Measurements from ENCODE around the gene GALNT14. TPM values are rescaled to one million over a fixed set of nuclear protein-coding genes. Genes with fewer than 3 reads are reported as not detected.

GALNT14 gene
- total and polyA plus RNA-seq, 9 of the 15 experiments (the other 6 are each of a cell fraction or from before 2014, with no cell fraction given) = 0.11 TPM; not detected in 8

DNA sequence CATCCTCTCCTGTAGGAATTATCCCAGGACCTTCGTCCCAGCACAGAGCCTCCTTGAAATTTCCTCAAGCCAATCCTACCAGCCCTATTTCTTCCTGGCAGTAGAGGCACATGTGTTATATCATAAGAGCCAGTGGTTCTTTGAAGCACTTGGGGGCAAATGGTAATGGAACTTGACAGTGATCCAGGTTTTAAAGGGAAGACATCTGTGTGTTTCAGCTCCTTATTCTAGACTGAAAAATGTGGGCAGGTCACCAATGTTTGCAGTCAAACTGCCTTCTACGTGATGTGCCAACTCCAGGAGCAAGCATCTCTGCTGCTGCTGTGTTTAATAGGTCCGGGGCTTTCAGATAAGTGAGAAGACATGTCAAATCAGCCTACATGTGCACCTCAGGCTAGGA, 157.1 kb downstream of the GALNT14 start:
- 1% methylated on average over 3 of the region's 3 CpGs for WGBS (ENCODE audit: insufficient coverage, low coverage, missing lambda C conversion rate)
- Histone ChIP-seq H3K36me3 (ENCODE audit: control insufficient read depth, insufficient read depth, low read length) (no peaks in the 10 kb centered on the region), H3K79me2 (ENCODE audit: control insufficient read depth, insufficient read depth, low read length) (no peaks in the 10 kb centered on the region), H3K4me1 (replicated peaks in 1 of 2; ENCODE audit: control insufficient read depth in 2 of 2, insufficient read depth in 2 of 2, low read length in 2 of 2) (no peaks in the 10 kb centered on the region), H2AFZ (ENCODE audit: low read depth, low read length) (no peak overlapping the region), H4K20me1 (replicated peaks; ENCODE audit: control insufficient read depth, insufficient read depth, low read length) (no peaks in the 10 kb centered on the region), H3K9me3 (replicated peaks; ENCODE audit: control insufficient read depth, insufficient read depth, low read depth, low read length) (no peaks in the 10 kb centered on the region), H3K4me3 (no peak overlapping the region), H3K9ac (ENCODE audit: insufficient read depth in 1 of 2, low read depth in 2 of 2, low read length in 2 of 2) (no peak overlapping the region), H3K27ac (ENCODE audit: extremely low read depth, low read depth, low read length) (no peak overlapping the region), H3K4me2 (ENCODE audit: insufficient read depth, low read length) (no peak overlapping the region), H3K27me3 (ENCODE audit: control insufficient read depth in 2 of 2, insufficient read depth in 2 of 2, low read length in 2 of 2) (peaks cover 0 to 28% of the 10 kb centered on the region in 2 experiments; a peak in 2 of 5 replicates), H3K9me1 (ENCODE audit: control insufficient read depth, insufficient read depth, low read length) (no peaks in the 10 kb centered on the region)
- intact Hi-C loops (cut with micrococcal nuclease) = no loop called here
- FAIRE-seq (no peak), DNase-seq (ENCODE audit: extremely low read depth in 1 of 4, low spot score in 3 of 4) (no peak), ATAC-seq (no peak)
- no TSS peak for BruUV-seq (replicated peaks)
- ChIA-PET POLR2A (no interaction called here), CTCF (ENCODE audit: low intra/inter-chr PET ratio) (no interaction called here)
- in situ Hi-C loops (cut with MboI) = no loop called here
- TF ChIP-seq, protein P1, sequence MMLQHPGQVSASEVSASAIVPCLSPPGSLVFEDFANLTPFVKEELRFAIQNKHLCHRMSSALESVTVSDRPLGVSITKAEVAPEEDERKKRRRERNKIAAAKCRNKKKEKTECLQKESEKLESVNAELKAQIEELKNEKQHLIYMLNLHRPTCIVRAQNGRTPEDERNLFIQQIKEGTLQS (IDR thresholded peaks at IDR 0.05) = no peak
- TF ChIP-seq, protein P1 (CRISPR knock-in tag; conservative IDR thresholded peaks at IDR 0.05) = no peak
- TF ChIP-seq, protein P2, sequence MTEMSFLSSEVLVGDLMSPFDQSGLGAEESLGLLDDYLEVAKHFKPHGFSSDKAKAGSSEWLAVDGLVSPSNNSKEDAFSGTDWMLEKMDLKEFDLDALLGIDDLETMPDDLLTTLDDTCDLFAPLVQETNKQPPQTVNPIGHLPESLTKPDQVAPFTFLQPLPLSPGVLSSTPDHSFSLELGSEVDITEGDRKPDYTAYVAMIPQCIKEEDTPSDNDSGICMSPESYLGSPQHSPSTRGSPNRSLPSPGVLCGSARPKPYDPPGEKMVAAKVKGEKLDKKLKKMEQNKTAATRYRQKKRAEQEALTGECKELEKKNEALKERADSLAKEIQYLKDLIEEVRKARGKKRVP (CRISPR knock-in tag; IDR thresholded peaks at IDR 0.05) = no peak
- TF ChIP-seq ZNF140 (CRISPR knock-in tag; IDR thresholded peaks at IDR 0.05) (no peak), ZNF699 (CRISPR knock-in tag; IDR thresholded peaks at IDR 0.05; ENCODE audit: insufficient replicate concordance) (no peak), RFX7 (CRISPR knock-in tag; IDR thresholded peaks at IDR 0.05) (no peak), NRF1 (conservative IDR thresholded peaks at IDR 0.05 in 1 of 2, IDR thresholded peaks at IDR 0.05 in 1 of 2) (no peak), ZNF263 (CRISPR knock-in tag; IDR thresholded peaks at IDR 0.05; ENCODE audit: borderline replicate concordance) (no peak), SMAD1 (IDR thresholded peaks at IDR 0.05; ENCODE audit: low read depth, low read length, partially characterized antibody) (no peak), NCOA2 (IDR thresholded peaks at IDR 0.05; ENCODE audit: partially characterized antibody in 2 of 2) (no peak), TFAM (CRISPR knock-in tag; conservative IDR thresholded peaks at IDR 0.05) (no peak), POLR2AphosphoS2 (IDR thresholded peaks at IDR 0.05; ENCODE audit: low read length) (no peak), RBBP5 (IDR thresholded peaks at IDR 0.05; ENCODE audit: borderline replicate concordance, insufficient read depth, low read length, poor library complexity, severe bottlenecking) (no peak), EHMT2 (IDR thresholded peaks at IDR 0.05) (no peak), ZNF3 (CRISPR knock-in tag; IDR thresholded peaks at IDR 0.05) (no peak), STAT5A (IDR thresholded peaks at IDR 0.05; ENCODE audit: borderline replicate concordance, low read length) (no peak), TARDBP (IDR thresholded peaks at IDR 0.05) (no peak)
- TF ChIP-seq, protein P3, sequence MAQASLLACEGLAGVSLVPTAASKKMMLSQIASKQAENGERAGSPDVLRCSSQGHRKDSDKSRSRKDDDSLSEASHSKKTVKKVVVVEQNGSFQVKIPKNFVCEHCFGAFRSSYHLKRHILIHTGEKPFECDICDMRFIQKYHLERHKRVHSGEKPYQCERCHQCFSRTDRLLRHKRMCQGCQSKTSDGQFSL (CRISPR knock-in tag; IDR thresholded peaks at IDR 0.05) = no peak
- TF ChIP-seq, protein P3 (tag; IDR thresholded peaks at IDR 0.05) = no peak
